SK-N-SH (cell line): ENCODE data around the gene MBNL1. TPM values are rescaled to one million over a fixed set of nuclear protein-coding genes. Genes with fewer than 3 reads are reported as not detected.
A peak's percentile ranks its signal among the peaks of the same experiment; 100 is the strongest.

Experiments used
- CTCF ChIA-PET: fragments of 300-600, 350-600 bp; formaldehyde crosslinking; extraction: SDS; loops from one replicate; lab custom pipeline; 2021; lab: Yijun Ruan, JAX
- POLR2A ChIA-PET: fragments of 350-600 bp; sonication (Branson Sonifier 250); formaldehyde crosslinking; extraction: SDS; loops from one replicate; lab custom pipeline; 2020; ENCODE audit warnings: antibody characterized with exemption, inconsistent platforms; lab: Yijun Ruan, JAX
- DNase-seq: peaks from one replicate; pipeline ENCODE4 v3.0.0; 2012
- H2AFZ ChIP-seq: fragments of 200-600 bp; sonication (generic); 2 replicates; pipeline ENCODE4 v1.8.1; 2016; ENCODE audit warnings: antibody characterized with exemption, mild to moderate bottlenecking, low read depth
- H3F3A ChIP-seq: fragments of 200-600 bp; sonication (generic); replicated peaks from 2 replicates; pipeline ENCODE3; 2016; ENCODE audit warnings: antibody characterized with exemption, mild to moderate bottlenecking; ENCODE audit not compliant: insufficient read depth
- H3K27ac ChIP-seq, 2 experiments: fragments of 200-500 bp in 1 of 2; fragments of 200-600 bp in 1 of 2; sonication (Bioruptor generic) in 1 of 2; sonication (generic), shearing (Covaris generic) in 1 of 2; 2 replicates each; pipeline versions ENCODE4 v1.5.1 to v1.6.1; 2014 to 2016; ENCODE audit warnings: low read depth in 2 of 2, inconsistent platforms in 1 of 2, low read length in 1 of 2, mild to moderate bottlenecking in 1 of 2, mixed read lengths in 1 of 2
- H3K27me3 ChIP-seq: fragments of 200-600 bp; sonication (generic), shearing (Covaris generic); 2 replicates; pipeline ENCODE4 v1.6.1; 2016; ENCODE audit warnings: mixed run types; ENCODE audit not compliant: insufficient read depth
- H3K36me3 ChIP-seq, 2 experiments: fragments of 200-500 bp in 1 of 2; fragments of 200-600 bp in 1 of 2; sonication (Bioruptor generic) in 1 of 2; sonication (generic) in 1 of 2; replicated peaks in 1 of 2; 2 replicates each; pipeline versions ENCODE3 to v1.5.1; 2014 to 2016; ENCODE audit warnings: low read length in 1 of 2, mild to moderate bottlenecking in 1 of 2; ENCODE audit not compliant: insufficient read depth in 2 of 2, control insufficient read depth in 1 of 2
- H3K4me1 ChIP-seq, 2 experiments: fragments of 200-500 bp in 1 of 2; fragments of 200-600 bp in 1 of 2; sonication (Bioruptor generic) in 1 of 2; sonication (generic), shearing (Covaris generic) in 1 of 2; 2 replicates each; pipeline versions ENCODE4 v1.5.1 to v1.6.1; 2014 to 2016; ENCODE audit warnings: low read depth in 1 of 2, low read length in 1 of 2, mixed run types in 1 of 2; ENCODE audit not compliant: insufficient read depth in 2 of 2, control insufficient read depth in 1 of 2
- H3K4me2 ChIP-seq: fragments of 200-600 bp; sonication (generic), shearing (Covaris generic); 2 replicates; pipeline ENCODE4 v1.6.1; 2017; ENCODE audit warnings: mixed run types
- H3K4me3 ChIP-seq, 2 experiments: fragments of 200-500 bp in 1 of 2; fragments of 200-600 bp in 1 of 2; sonication (Bioruptor generic) in 1 of 2; sonication (generic), shearing (Covaris generic) in 1 of 2; 2 replicates each; pipeline versions ENCODE4 v1.5.1 to v1.8.1; 2014 to 2016; ENCODE audit warnings: low read depth in 2 of 2, inconsistent platforms in 1 of 2, low read length in 1 of 2, mild to moderate bottlenecking in 1 of 2, mixed read lengths in 1 of 2, moderate library complexity in 1 of 2
- H3K79me2 ChIP-seq: fragments of 200-600 bp; sonication (generic); 2 replicates; pipeline ENCODE4 v1.8.1; 2017; ENCODE audit warnings: mild to moderate bottlenecking; ENCODE audit not compliant: insufficient read depth
- H3K9ac ChIP-seq: fragments of 200-600 bp; sonication (generic); 2 replicates; pipeline ENCODE4 v1.6.1; 2017; ENCODE audit warnings: mixed run types
- H3K9me2 ChIP-seq: fragments of 200-600 bp; sonication (generic); 2 replicates; pipeline ENCODE4 v1.6.1; 2017; ENCODE audit warnings: mixed run types
- H3K9me3 ChIP-seq: fragments of 200-600 bp; sonication (generic); 2 replicates; pipeline ENCODE4 v1.6.1; 2017; ENCODE audit warnings: mixed run types, mild to moderate bottlenecking, moderate library complexity
- H4K20me1 ChIP-seq: fragments of 200-600 bp; sonication (generic); 2 replicates; pipeline ENCODE4 v1.6.1; 2017; ENCODE audit warnings: mild to moderate bottlenecking, mixed run types; ENCODE audit not compliant: insufficient read depth
- FOSL2 ChIP-seq: IDR thresholded peaks from 2 replicates; pipeline ENCODE4 v1.4.0; 2012; ENCODE audit warnings: low read depth, mild to moderate bottlenecking, moderate library complexity, borderline replicate concordance
- GABPA ChIP-seq: IDR thresholded peaks from 2 replicates; pipeline ENCODE4 v1.4.0; 2012; ENCODE audit warnings: low read depth, mild to moderate bottlenecking
- IRF3 ChIP-seq: fragments of 150-350 bp; IDR thresholded peaks from 2 replicates; pipeline ENCODE4 v1.6.1; 2016; ENCODE audit warnings: mild to moderate bottlenecking, low read depth, low read length
- POLR2AphosphoS5 ChIP-seq: IDR thresholded peaks from 2 replicates; pipeline ENCODE4 v1.6.1; 2012; ENCODE audit warnings: low read depth, low read length
- REST ChIP-seq: IDR thresholded peaks from 2 replicates; pipeline ENCODE4 v1.6.1; 2012; ENCODE audit warnings: mild to moderate bottlenecking, low read depth, low read length, moderate library complexity
- SMC3 ChIP-seq: IDR thresholded peaks from 2 replicates; pipeline ENCODE4 v1.6.1; 2012; ENCODE audit warnings: low read depth, low read length, improper control_type of control experiment
- TCF12 ChIP-seq: IDR thresholded peaks from 2 replicates; pipeline ENCODE4 v1.4.0; 2012
- YY1 ChIP-seq: IDR thresholded peaks from 2 replicates; pipeline ENCODE4 v1.4.0; 2012; ENCODE audit warnings: low read depth, mild to moderate bottlenecking
- WGBS: methylation state at CpG from one replicate; pipeline ENCODE4 v1.1.6; 2017; ENCODE audit warnings: low lambda C conversion rate; 5-methylcytosine and 5-hydroxymethylcytosine counted together
- polyA plus RNA-seq, 3 experiments: library from polyadenylated mRNA; depleted of rRNA; stranded (reverse); fragments of >200 nt; gene quantifications; 2 replicates each; pipeline ENCODE4 v1.2.3, GENCODE V29; 2012

The MBNL1 gene
- polyA plus RNA-seq, 1 of the 3 experiments (the other 2 are of a cell fraction) = 44.3 TPM

GRCh38 chr3:152296382-152296781 is 27.7 kb downstream of the MBNL1 start:
- Histone ChIP-seq H3K9me2 (no peaks in the 10 kb centered on the region), H3K4me2 (no peak overlapping the region), H3K9me3 (no peaks in the 10 kb centered on the region), H4K20me1 (peaks cover 68% of the 10 kb centered on the region), H3K27me3 (no peaks in the 10 kb centered on the region), H3K4me1 (peaks cover 14 to 18% of the 10 kb centered on the region in 2 experiments), H3F3A (peaks cover 42% of the 10 kb centered on the region), H3K79me2 (peaks cover 100% of the 10 kb centered on the region), H3K4me3 (no peak overlapping the region), H3K9ac (no peak overlapping the region), H2AFZ (no peak overlapping the region), H3K36me3 (peaks cover 15 to 23% of the 10 kb centered on the region in 2 experiments), H3K27ac (peak overlapping the region in 1 of 2 experiments; percentile 13; a peak in 1 of 4 replicates)
- DNase-seq = no peak
- TF ChIP-seq POLR2AphosphoS5 = no peak
- TF ChIP-seq REST = peak; percentile 79; the same call in 1 of the 2 replicates
- no peak for TF ChIP-seq IRF3
- POLR2A ChIA-PET = no interaction called here
- CTCF ChIA-PET = interaction anchor here (1.0 kb wide), 1 partner anchor 11 kb away, joined by 3 read pairs; no protein-coding TSS in a partner anchor
- WGBS = 92% methylated on average over 3 of the region's 3 CpGs

GRCh38 chr3:152296971-152297370 is 28.2 kb downstream of the MBNL1 start:
- Histone ChIP-seq H3K9ac (no peak overlapping the region), H3K27ac (peak overlapping the region in 1 of 2 experiments; percentile 92; a peak in 1 of 4 replicates), H3K9me3 (no peaks in the 10 kb centered on the region), H3K27me3 (no peaks in the 10 kb centered on the region), H2AFZ (no peak overlapping the region), H4K20me1 (peaks cover 62% of the 10 kb centered on the region), H3K4me3 (no peak overlapping the region), H3K4me1 (peaks cover 14 to 24% of the 10 kb centered on the region in 2 experiments), H3K4me2 (no peak overlapping the region), H3K36me3 (peaks cover 15 to 25% of the 10 kb centered on the region in 2 experiments), H3F3A (peaks cover 43% of the 10 kb centered on the region), H3K79me2 (peaks cover 100% of the 10 kb centered on the region), H3K9me2 (no peaks in the 10 kb centered on the region)
- no peak for DNase-seq
- ChIA-PET POLR2A (no interaction called here), CTCF (interaction anchor here (1.0 to 1.8 kb wide), 2 partner anchors 12 to 147 kb away, joined by 3 read pairs; no protein-coding TSS in a partner anchor)
- TF ChIP-seq SMC3 (no peak), POLR2AphosphoS5 (no peak), FOSL2 (no peak), TCF12 (no peak), GABPA (no peak), YY1 (no peak)
- WGBS = 100% methylated on average over 1 of the region's 1 CpG
